ENCODE measurements around the gene DUS2.
"Not testable (repeated sequence)": the region's sequence is repeated elsewhere in the genome, so short reads cannot be mapped to it uniquely, and the experiment has no call there.

DUS2 gene

DNA sequence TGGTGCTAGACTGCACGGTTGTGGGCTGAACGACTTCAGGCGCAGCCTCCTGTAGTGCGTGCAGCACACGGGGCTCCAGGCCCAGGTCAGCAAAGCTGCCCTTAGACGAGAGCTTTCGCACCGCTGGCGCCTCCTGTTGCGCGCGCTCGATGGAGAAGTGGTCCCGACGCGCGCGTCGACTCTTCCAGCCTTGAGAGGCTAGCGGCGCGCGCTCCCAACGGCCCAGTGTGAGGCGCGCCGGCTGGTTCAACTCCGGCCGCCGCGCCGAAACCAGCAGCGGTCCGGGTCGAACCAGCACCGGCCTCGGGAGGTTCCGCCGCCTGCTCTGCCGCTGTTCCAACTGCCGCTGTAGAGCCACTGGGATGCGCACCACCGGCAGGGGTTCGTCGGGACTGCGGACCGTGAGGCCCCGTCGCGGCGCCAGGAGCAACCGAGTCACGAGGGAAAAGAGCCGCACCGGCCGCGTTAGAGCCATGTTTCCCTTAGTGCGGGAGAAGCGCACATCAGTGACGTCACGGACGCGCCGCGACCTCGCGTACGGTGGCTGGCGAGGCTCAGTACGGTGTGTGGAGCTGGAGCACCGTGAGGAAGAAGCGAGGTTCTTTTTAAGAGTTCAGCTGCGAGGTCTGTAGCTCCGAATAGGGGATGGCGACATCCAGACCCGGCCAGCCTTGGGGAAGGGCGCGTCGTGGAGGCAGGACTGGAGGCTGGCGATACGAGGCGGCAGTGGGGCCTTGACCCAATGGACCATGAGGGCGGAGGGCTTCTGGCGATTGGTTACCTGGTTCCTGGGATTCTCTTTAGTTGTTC, at the start of gene DUS2, which contains the start of gene DDX28:
DUS2 (plus strand) TSS at position 557 of the 810 bp plus-strand sequence. CDS start 14,740 bp downstream, outside the sequence.
DDX28 (minus strand) TSS at position 505 of the 810 bp plus-strand sequence; CDS start at position 475, 30 bp downstream.
- peak; percentile 91 to 92 for DNase-seq (ENCODE audit: low read depth in 1 of 2, low spot score in 1 of 2)

DNA sequence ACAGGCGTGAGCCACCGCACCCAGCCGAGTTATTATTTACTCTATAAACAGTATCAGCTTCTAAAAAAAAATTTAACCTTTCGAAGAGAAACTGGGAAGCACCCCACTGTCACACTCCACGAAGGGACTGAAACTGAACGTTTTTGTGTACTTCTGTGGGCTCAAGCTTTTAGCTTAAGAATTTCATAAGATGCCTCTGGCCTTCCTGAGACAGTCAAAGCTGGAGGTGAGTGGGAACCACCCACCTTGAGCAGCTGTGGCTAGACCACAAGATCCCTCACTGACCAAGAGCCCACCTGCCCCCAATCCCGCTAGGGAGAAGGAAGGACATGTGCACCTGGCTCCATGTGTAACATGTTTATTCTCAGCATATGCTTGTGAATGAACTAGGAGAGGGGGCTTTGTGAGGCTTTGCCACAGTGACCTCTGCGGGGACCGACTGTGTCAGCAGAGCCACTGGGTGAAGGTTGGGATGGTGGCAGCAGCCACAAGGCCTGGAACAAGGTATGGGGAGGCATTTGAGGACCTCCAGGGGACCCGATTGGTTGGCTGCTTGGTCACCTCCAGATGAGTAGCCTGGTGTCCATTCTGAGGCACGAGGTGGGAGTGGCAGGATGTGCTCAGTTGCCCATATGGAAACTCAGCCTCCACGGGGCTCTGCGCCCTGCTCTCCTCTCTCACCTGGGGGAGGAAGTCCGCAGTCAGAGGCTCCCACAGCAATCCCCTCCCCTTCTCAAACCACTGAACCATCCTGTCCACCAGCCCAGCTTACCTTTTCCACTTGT, 47.6 kb upstream of the DUS2 start:
- no peak for DNase-seq (ENCODE audit: low read depth in 1 of 2, low spot score in 1 of 2)

DNA sequence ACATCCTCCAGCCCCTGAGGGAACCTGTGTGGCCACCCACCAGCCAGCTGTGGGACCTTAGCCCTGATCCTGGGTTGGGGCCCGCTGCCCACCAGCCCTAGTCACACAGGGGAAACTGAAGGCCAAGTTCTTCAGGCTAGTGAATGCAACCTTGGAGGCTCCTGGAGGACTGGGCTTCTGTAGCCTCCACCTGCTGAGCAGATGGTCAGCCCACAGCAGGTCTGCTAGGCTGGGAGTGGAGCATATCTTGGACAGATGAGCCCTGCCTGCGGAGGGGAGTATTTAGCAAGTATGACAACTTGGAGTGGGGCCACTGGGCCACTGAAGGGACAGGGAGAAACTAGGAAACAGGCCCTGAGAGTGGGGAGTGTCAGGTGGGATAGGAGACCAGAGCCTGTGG, 46.9 kb upstream of the DUS2 start:
- DNase-seq (ENCODE audit: low read depth in 1 of 2, low spot score in 1 of 2), result no peak

DNA sequence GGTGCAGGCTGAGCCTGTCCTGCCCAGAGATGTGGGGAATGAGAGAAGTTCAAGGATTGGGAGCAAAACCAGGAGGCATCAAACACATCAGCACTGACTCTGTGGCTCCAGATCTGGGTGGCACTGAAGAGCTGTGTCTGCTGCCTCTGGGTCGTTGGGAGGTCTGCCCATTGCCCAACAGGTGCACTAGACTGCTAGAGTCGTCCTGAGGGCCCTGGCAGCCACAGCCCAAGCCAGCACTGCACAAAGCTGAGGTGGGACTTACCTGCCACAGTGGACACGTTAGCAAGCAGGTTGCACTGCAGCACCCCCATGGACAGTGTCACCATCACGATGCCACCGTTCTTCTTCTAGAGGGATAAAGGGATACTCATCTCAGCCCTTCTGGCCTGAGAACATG, 46.1 kb upstream of the DUS2 start:
- DNase-seq (ENCODE audit: low read depth in 1 of 2, low spot score in 1 of 2), result no peak

DNA sequence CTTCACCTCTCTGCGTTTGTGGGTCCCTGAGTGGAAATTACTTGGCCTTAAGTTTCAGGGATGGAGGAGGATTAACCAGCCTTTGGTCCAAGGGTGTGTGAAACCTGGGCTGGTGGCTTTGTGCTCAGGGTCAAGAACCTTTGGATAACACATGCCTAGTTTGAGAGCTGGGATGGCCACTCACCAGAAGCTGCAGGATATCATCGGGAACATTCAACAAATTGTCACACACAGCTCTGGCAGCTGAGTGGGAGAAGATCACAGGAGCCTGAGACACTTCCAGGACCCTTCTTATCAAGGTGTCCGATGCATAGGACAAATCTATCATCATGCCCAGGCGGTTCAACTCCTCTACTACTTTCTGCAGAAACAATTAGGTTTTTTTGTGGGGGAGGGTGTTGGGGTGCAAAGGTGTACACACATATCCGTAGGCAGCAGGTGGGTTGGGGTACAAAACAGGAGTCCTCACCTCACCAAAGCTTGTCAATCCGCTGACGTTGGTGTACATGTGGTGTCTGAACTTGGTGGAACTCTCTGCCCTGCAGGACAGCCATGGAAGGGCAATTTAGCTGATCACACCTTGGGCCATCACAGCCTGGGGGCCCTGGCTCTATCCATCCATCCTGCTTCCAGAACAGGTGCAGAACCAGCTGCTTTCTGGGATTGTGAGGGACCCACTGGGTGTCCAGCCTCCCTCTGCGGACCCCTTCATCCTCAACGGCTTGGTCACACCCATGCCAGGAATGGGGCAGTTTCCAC, 45.4 kb upstream of the DUS2 start:
- DNase-seq (ENCODE audit: low read depth in 1 of 2, low spot score in 1 of 2), result no peak

DNA sequence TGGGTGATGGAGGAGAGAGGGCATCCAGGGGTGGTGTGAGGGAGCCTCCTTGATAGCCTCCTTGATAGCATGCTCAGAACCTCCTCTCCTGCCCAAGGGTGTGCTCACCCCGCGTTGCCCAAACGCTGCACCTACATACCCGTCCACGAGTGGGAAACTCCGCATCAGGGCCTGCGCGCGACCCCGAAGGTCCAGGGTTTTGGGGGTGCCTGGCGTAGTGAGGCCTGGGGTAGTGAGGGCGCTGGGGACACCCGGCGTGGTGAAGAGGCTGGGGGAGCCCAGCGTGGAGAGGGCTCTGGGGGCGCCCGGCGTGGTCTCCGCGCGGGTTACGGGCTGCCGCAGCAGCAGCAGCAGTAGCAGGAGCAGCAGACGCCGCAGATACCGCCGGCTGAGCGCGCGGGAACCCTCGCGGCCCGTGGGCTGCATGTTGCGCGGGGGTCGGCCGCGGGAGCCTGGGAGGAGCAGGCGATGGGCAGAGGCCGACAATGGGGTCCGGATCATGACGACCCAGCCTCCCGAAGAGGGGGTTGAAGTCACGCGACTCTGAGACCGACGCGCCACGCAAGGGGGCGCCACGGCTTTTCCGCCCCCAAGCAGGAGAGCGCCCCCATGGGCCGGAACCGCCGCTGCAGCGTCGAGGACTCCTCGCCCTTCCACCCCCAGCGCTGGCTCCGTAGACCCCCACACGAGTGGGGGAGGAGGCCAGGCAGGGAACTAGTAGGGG, 43.0 kb upstream of the DUS2 start, which contains the start of gene DPEP3:
DPEP3 (minus strand) TSS at position 545 of the 724 bp plus-strand sequence; CDS start at position 426, 119 bp downstream.
- DNase-seq (ENCODE audit: low read depth in 1 of 2, low spot score in 1 of 2), result no peak

DNA sequence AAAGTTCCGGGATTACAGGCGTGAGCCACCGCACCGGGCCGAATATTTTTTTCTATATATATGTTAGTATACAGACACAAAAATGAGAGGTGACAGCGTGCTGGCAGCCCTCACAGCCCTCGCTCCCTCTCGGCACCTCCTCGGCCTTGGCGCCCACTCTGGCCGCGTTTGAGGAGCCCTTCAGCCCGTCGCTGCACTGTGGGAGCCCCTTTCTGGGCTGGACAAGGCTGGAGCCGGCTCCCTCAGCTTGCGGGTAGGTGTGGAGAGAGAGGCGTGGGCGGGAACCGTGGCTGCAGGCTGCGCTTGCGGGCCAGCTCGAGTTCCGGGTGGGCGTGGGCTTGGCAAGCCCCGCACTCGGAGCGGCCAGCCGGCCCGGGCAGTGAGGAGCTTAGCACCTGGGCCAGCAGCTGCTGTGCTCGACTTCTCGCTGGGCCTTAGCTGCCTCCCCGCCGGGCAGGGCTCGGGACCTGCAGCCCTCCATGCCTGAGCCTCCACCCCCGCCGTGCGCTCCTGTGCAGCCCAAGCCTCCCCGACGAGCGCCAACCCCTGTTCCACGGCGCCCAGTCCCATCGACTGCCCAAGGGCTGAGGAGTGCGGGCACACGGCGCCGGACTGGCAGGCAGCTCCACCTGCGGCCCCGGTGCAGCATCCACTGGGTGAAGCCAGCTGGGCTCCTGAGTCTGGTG, 40.9 kb upstream of the DUS2 start:
- no peak for DNase-seq (ENCODE audit: low read depth in 1 of 2, low spot score in 1 of 2)

DNA sequence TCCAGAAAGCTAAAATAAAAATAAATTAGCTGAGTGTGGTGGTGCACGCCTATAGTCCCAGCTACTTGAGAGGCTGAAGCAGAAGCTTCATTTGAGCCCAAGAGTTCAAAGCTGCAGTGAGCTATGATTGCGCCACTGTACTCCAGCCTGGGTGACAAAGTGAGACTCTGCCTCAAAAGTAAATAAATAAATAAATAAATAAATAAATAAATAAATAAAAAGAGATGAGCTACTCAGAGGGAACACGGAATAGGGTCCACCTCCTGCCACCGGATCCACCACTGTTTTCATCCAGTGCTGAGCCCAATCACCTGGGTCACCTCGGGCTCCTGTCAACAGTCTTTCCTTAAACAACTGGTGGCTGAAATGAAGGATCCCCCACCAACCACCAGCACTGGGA, 36.1 kb upstream of the DUS2 start:
- DNase-seq (ENCODE audit: low read depth in 1 of 2, low spot score in 1 of 2), result no peak

DNA sequence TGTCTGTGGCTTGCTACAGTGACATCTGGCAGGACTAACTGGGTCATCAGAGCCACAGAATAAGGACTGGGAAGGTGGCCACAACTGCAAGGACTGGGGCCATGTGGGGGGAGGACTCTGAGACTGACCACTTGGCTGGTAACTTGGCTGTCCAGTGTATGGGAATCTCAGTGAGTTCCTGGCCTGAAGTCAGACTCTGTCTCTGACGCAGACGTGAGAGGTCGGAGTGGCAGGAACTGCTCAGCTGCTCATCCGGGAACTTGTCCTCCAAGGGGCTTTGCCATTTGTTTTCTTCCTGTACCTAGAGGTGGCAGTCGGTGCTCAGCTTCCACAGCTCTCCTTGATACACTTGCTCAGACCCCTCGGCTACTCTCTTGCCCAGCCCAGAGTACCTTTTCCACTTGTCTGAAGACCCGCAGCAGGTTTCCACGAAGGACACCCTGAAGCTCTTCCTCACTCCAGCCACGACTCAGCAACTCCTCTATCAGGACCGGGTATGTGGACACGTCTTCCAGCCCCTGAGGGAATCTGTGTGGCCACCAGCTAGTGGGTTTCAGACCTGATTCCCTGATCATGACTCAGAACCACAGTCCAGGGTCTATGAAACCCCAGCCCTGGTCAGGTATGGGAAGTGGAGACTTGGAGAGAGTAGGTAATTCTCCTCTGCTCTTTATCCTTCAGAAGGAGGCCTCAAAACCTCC, 35.5 kb upstream of the DUS2 start:
- DNase-seq (ENCODE audit: low read depth in 1 of 2, low spot score in 1 of 2), result no peak

DNA sequence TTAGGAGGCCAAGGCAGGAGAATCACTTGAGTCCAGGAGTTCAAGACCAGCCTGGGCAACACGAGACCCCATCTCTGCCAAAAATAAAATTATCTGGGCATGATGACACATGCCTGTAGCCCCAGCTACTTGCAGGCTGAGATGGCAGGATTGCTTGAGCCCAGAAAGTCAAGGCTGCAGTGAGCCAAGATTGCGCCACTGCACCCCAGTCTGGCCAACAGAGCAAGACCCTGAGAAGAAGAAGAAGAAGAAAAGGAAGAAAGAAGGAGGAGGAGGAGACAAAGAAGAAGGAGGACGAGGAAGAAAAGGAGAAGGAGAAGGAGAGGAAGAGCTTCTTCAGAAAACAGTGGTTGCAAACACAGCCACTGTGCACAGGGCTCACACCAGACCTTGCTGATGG, 34.4 kb upstream of the DUS2 start:
- DNase-seq (ENCODE audit: low read depth in 1 of 2, low spot score in 1 of 2), result no peak

DNA sequence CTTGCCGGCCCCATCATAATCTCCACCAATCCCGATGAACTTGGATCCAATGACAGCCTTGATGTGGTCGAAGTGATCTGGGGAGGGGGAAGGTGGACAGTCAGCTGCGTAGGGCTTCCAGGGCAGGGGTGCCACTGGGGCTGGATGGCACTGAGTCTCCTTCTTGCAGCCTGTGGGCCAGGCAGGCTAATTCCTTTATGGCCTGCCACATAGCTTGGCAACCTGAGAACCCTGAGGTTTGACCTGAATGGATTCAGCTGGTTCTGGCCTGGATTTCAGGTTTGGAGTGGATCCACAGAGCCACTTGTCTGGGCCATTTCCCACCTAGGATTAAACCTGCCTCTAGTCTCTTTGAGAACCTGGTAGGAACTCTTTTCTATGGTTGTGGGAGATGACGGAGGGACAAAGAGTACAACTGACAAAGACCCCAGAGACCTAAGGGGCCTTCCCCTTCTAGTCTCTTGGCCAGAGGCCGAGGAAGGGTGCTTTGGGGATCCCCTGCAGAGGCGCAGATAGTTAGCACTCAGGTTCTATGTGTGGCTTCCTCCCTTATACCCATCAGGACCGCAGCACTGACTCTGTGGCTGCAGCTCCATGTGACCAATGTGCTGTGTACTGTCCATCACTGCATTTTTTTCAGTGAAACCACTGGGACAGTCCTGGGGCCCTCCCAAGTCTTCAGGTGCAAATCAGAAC, 33.6 kb upstream of the DUS2 start:
- no peak for DNase-seq (ENCODE audit: low read depth in 1 of 2, low spot score in 1 of 2)

DNA sequence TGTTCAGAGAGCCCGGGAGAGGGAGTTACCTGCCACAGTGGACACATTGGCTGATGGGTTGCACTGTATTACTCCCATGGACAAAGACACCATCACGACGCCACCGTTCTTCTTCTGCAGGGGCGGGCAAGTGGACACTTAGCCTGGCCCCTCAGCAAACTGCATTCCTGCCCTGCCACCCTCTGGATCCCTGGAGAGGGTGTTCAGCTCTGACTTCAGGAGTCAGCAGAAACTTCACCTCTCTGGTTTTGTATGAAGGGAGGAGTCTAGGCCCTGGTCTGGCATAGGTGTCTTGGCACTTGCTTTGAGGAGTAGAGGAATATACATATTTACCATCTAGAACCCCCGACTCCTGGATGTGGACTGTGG, 33.1 kb upstream of the DUS2 start:
- no peak for DNase-seq (ENCODE audit: low read depth in 1 of 2, low spot score in 1 of 2)

DNA sequence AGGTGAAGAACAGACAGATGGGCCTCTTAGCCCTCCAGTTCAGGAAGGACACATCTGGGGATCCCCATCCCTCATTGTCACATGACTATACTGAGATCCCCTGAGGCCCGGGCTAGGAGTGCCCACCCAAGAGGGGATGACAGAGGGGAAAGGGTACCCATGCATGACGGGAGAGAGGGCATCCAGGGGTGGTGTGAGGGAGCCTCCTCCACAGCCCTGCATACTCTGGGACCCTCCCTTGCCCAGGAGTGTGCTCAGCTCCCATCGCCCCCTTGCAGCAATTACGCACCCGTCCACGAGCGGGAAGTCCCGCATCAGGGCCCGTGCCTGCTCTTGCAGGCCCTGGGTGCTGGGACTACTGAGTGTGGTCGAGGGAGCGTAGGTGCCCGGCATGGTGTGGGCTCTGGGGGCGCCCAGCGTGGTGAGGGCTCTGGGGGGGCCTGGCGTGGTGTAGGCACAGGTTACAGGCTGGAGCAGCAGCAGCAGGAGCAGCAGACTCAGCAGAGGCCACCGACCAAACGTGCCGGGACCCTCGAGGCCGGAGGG, 30.4 kb upstream of the DUS2 start:
- DNase-seq (ENCODE audit: low read depth in 1 of 2, low spot score in 1 of 2), result no peak

DNA sequence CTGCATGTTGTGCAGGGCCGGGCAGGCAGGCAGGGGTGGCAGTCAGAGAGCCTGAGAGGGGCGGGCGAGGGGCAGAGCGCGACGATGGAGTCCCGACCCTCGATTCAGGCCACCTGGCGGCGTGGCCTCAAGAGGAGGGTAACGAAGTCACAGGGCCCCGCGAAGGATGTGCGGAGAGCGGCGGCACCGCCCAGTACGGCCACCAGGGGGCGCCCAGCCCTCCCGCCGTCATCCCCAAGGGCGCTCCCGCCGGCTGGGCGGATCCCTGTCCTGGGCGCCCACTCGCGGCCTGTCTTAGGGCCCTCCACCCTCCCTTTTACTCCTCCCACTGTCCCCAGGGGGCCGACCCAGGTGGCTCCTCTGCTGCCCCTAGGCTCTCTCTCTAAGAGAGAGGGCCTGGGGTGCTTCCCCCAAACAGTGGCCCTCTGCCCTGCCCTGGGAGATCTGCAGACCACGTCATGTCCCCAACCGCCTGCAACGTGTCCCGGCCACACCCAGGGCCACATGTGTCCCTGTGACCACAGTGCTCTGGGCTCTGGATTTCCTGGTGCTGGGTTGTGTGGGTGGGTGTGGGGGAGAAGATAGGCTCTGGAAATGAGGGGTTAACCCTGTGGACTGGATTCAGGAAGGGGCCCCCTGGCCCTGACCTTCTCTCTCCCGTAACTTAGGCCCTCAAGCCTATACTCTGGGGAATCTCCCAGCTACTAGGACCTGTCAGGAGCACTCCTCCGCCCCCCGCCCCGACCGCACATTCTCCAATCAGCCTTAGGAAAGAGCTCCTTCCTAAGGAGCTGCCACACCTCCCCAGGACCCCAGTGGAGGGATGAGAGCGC, 29.7 kb upstream of the DUS2 start:
- DNase-seq (ENCODE audit: low read depth in 1 of 2, low spot score in 1 of 2), result peak; percentile 73 to 79

DNA sequence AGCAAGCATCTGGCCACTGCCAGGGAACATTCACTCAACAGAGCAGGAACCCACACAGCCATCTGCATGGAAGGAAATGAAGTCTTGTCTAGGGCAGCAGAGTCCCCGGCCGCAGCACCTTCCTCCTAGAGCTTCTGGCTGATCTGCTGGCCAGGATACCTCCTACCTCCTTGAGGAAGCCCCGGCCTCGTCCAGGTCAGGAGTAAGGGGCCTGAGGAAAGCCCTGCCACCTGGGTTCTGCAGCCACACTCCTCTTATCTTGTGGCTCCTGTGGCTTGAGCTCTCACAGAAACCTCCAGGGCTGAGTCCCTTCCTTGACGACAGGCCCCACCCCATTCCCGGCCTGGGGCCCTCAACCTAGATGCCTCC, 29.1 kb upstream of the DUS2 start:
- DNase-seq (ENCODE audit: low read depth in 1 of 2, low spot score in 1 of 2), result not testable (repeated sequence)

DNA sequence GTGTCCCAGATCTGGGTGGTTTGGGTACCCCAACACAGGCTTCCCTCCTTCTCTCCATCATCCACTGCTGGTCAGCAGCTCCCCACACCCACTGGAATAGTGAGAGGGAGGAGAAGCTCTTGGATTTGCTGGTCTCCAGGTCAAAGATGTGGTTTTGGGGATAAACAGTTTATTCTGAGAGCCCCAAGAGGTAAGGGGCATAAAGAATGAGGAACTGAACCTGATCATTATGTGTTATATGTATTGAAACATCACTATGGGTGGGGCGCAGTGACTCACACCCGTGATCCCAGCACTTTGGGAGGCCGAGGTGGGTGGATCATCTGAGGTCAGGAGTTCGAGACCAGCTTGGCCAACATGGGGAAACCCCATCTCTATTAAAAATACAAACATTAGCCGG, 27.7 kb upstream of the DUS2 start:
- DNase-seq (ENCODE audit: low read depth in 1 of 2, low spot score in 1 of 2), result no peak

DNA sequence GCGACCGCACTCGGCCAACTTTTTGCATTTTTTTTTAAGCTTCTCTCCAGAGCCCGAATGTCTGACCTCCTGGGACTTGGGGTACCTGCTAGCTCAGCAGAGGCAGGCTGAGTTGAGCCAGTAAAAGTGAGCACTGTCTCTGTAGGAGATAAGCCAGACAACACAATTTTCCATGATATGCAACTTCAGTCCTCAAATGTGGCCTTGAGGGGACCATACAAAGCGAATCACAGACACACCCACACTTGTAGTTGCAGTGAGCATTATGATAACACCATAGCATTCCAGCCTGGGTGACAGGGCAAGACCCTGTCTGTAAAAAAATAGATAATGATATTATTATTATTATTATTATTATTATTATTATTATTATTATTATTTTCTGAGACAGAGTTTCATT, 26.4 kb upstream of the DUS2 start:
- no peak for DNase-seq (ENCODE audit: low read depth in 1 of 2, low spot score in 1 of 2)

DNA sequence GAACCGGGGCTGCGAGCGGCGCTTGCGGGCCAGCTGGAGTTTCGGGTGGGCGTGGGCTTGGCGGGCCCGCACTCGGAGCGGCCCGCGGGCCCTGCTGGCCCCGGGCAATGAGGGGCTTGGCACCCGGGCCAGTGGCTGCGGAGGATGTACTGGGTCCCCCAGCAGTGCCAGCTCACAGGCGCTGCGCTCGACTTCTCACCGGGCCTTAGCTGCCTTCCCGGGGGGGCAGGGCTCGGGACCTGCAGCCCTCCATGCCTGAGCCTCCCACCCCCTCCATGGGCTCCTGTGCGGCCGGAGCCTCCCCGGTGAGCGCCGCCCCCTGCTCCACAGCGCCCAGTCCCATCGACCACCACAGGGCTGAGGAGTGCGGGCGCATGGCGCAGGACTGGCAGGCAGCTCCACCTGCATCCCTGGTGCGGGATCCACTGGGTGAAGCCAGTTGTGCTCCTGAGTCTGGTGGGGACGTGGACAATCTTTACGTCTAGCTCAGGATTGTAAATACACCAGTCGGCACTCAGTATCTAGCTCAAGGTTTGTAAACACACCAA, 24.8 kb upstream of the DUS2 start:
- not testable (repeated sequence) for DNase-seq (ENCODE audit: low read depth in 1 of 2, low spot score in 1 of 2)

Data from activated T-helper 1 cell treated with anti-CD3 and anti-CD28 coated beads, Interleukin-2, amount 50 U/mL, for 16 hours (primary cell).